Skin epidermis (tissue), 12 donors: ENCODE measurements around the gene FHOD1.

Experiments used
- H3K27ac ChIP-seq, 21 experiments: fragments of 200-600 bp; sonication (generic) in 11 of 21; one replicate each; pipeline ENCODE4 v1.5.0; 2020; ENCODE audit warnings: mild to moderate bottlenecking in 3 of 21, inconsistent platforms in 2 of 21, moderate library complexity in 2 of 21
- H3K4me3 ChIP-seq, 7 experiments: fragments of 200-600 bp; sonication (generic) in 2 of 7; one replicate each; pipeline ENCODE4 v1.5.0; 2020; ENCODE audit warnings: inconsistent platforms in 2 of 7, mild to moderate bottlenecking in 2 of 7, moderate library complexity in 1 of 7

Gene FHOD1

DNA sequence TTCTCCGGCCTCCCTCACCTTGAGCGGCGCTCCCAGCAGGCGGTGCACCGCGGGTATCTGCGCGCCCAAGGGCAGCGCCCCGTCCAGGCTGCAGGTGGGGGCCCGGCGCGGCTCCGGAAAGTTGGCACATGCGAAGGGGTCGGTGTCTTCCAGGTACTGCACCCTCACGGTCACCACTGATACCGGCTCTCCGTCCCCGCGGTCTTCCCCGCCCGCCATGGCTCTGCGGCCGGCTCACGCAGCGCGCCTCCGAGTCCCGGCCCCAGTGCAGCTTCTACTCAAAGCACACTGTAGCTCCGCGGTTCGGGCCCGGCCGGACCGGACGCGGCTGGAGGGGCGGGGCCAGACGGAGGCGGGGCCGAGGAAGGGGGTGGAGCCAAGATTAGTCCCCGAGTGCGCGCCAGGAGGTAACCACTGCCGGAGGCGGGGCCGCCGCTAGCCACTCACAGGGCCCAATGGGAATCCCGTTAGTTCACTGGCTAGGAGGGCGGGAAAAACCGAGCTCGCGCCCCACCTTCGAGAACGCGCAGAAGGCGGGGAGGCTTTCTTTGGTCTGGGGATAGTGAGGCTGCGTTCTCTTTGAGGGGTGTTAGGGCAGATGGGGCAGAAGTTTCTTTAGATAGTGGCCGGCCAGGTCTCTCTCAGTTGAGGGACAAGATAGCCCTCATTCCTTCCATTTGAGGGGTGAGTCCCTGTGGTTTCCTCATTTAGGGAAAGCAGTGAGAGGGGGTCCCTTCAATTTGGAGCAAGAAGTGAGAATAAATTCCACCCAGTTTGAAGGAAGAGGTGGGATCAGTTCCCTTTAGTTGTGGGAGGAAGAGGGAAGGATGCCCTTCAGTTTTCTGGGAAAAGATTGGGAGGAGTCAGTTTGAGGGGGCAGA lies at the start of gene FHOD1:
FHOD1 (minus strand) TSS at position 290 of the 881 bp plus-strand sequence; CDS start at position 219, 71 bp downstream.
- H3K27ac ChIP-seq: peak within 1 kb of the TSS; percentile 34 to 91 (median 82)
- H3K4me3 ChIP-seq: peak within 1 kb of the TSS; percentile 60 to 95 (median 75)

- Histone ChIP-seq H3K27ac (peak overlapping the region in 2 of 21 experiments; percentile 1 to 8), H3K4me3 (no peak overlapping the region)
Observed at GRCh38 chr16:67296420-67296819, 49.1 kb upstream of the FHOD1 start.

DNA sequence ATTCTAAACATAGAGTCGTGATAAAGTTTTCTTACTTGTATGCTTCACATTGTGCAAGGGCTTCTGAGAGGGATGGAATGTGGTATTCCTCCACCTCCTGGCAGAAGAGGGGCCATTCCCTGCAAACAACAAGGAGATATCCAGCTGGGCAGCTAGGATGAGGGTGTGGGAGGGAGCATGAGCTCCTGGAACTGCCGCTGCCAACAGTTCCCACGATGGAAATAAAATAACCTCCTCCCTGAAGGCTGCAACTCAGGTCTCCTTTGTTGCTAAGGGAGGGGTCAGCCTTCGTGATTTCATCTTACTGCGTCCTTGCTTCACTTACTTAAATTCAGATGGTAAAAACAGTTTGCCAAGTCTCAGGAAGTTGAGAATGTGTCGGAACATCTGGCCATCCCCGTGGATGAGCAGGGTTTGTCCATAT lies 47.7 kb upstream of the FHOD1 start:
- peak overlapping the region in 2 of 21 experiments; percentile 13 to 18 for H3K27ac ChIP-seq
- no peak overlapping the region for H3K4me3 ChIP-seq

GRCh38 chr16:67294171-67294757 lies 47.0 kb upstream of the FHOD1 start:
- H3K4me3 ChIP-seq: no peak overlapping the region
- H3K27ac ChIP-seq: peak overlapping the region in 2 of 21 experiments; percentile 13 to 18

DNA sequence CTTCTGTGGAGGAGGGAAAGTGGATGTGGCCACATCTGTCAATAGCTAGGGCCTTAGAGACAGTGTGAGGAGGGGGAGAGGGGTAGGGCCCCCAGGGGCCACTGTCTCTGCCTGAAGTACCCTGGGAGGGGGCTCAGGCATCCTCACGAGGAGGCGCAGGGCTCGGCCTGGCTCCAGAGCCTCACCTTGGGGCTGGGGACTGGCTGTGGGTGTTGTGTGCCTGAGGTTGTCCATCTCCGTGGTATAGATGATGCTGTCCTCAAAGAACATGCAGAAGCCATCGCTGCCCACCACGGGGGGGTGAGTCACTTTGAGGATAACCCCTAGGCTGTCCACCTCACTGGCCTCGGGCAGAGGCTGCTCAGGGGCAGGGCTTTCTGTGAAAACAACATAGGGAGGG lies 44.2 kb upstream of the FHOD1 start:
- H3K27ac ChIP-seq: no peak overlapping the region
- no peak overlapping the region for H3K4me3 ChIP-seq

DNA sequence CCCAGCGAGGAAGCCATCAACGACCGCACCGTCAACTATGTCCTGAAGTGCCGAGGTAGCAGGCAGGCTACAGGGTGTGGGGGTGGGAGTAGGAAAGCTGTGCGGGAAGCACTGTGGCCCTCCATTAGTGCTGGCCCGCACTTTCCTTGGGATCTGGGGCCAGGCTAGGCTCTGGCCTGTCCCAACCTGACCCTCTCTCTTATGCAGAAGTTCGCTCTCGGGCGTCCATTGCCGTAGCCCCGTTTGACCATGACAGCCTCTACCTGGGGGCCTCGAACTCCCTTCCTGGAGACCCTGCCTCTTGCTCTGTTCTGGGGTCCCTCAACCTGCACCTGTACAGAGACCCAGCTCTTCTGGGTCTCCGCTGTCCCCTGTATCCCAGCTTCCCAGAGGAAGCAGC lies 40.7 kb upstream of the FHOD1 start:
- H3K27ac ChIP-seq: no peak overlapping the region
- H3K4me3 ChIP-seq: no peak overlapping the region

DNA sequence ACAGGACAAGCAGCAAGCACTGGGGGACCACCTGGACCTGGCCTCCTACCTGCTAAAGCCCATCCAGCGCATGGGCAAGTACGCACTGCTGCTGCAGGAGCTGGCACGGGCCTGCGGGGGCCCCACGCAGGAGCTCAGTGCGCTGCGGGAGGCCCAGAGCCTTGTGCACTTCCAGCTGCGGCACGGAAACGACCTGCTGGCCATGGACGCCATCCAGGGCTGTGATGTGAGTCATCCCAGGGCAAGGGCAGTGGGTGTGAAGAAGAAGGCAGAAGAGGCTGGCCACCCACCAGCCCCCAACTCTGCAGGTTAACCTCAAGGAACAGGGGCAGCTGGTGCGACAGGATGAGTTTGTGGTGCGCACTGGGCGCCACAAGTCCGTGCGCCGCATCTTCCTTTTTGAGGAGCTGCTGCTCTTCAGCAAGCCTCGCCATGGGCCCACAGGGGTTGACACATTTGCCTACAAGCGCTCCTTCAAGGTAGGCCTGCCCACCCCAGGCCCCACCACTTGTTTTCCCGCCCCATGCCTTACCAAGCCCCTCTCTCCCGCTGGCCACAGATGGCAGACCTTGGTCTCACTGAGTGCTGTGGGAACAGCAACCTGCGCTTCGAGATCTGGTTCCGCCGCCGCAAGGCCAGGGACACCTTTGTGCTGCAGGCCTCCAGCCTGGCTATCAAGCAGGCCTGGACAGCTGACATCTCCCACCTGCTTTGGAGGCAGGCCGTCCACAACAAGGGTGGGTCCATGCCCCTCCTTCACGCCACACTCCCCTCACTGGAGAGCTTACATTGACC lies 39.4 kb upstream of the FHOD1 start:
- H3K27ac ChIP-seq: no peak overlapping the region
- H3K4me3 ChIP-seq: no peak overlapping the region

- Histone ChIP-seq H3K27ac (no peak overlapping the region), H3K4me3 (no peak overlapping the region)
Observed at GRCh38 chr16:67284699-67285646, 37.7 kb upstream of the FHOD1 start.

GRCh38 chr16:67283826-67284555 lies 36.7 kb upstream of the FHOD1 start:
- H3K4me3 ChIP-seq: no peak overlapping the region
- no peak overlapping the region for H3K27ac ChIP-seq

- Histone ChIP-seq H3K27ac (no peak overlapping the region), H3K4me3 (no peak overlapping the region)
Observed at GRCh38 chr16:67283039-67283825, 36.0 kb upstream of the FHOD1 start.

DNA sequence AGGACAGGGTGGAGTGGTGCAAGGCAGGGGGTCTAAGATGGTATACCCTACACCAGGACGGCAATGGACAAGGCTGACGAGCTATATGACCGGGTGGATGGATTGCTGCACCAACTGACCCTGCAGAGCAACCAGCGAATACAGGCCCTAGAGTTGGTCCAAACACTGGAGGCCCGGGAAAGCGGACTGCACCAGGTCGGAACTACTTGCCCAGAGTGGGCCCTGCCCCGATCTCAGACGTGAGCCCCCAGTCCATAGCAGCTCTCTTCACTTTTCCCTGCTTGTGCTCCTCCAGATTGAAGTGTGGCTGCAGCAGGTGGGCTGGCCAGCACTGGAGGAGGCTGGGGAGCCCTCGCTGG lies 35.1 kb upstream of the FHOD1 start:
- no peak overlapping the region for H3K4me3 ChIP-seq
- H3K27ac ChIP-seq: no peak overlapping the region

DNA sequence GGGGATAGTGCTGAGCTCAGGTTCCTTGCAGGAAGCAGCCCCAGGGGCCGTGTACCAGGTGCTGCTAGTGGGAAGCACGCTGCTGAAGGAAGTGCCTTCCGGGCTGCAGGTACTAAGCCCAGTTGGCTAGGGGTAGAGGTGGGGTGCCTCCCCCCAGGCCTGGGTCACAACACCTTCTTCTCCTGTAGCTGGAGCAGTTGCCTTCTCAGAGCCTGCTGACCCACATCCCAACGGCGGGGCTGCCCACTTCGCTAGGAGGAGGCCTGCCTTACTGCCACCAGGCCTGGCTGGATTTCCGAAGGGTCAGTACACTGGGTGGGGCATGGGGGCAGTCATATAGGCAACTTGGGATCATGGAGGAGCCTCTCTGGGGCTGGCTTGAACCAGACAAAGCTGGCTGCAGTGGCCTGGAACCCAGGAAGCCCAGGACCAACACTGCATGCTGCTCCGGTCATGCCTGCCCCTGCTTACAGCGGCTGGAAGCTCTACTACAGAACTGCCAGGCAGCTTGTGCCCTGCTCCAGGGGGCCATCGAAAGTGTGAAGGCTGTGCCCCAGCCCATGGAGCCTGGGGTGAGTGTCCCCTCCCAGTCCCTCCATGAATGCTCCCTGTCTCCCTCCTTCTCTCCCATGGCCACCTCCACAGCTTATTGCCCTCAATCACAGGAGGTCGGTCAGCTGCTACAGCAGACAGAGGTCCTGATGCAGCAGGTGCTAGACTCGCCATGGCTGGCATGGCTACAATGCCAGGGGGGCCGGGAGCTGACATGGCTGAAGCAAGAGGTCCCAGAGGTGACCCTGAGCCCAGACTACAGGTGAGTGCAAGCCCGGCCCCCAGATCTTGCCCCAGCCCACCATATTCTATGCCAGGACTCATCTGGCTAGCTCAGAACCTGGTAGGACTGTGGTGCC lies 34.5 kb upstream of the FHOD1 start:
- H3K27ac ChIP-seq: no peak overlapping the region
- no peak overlapping the region for H3K4me3 ChIP-seq

- H3K4me3 ChIP-seq: peak overlapping the region in 5 of 7 experiments; percentile 46 to 87 (median 74)
- H3K27ac ChIP-seq: peak overlapping the region in 5 of 21 experiments; percentile 76 to 90 (median 86)
Observed at GRCh38 chr16:67280090-67281015, 33.1 kb upstream of the FHOD1 start.

GRCh38 chr16:67279296-67280089 lies 32.2 kb upstream of the FHOD1 start, which contains the start of gene PLEKHG4:
TSS of gene PLEKHG4 (plus strand) at chr16:67279532. CDS start at chr16:67280045, 513 bp downstream.
- peak within 1 kb of the TSS; percentile 8 to 94 (median 82) for H3K27ac ChIP-seq
- H3K4me3 ChIP-seq: peak within 1 kb of the TSS; percentile 46 to 87 (median 59)
